ENCODE data around the gene AGBL4.
A peak's percentile ranks its signal among the peaks of the same experiment; 100 is the strongest.

The AGBL4 gene

DNA sequence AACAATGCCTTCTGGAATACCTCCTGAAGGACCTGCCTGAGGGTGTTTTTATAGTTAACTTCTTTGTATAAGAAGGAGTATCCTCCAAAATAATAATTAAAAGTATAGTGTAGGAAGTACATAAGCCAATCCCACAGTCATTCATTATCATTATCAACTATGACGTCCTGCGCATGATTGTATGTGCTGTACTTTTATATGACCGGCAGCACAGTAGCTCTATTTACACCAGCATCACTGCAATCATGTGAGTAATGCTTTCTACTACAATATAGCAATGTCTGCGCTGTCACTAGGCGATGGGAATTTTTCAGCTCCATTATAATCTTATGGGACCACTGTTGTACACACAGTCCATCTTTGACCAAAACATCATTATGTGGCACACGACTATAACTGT is 1319.0 kb downstream of the AGBL4 start:
- TF ChIP-seq, protein P1, sequence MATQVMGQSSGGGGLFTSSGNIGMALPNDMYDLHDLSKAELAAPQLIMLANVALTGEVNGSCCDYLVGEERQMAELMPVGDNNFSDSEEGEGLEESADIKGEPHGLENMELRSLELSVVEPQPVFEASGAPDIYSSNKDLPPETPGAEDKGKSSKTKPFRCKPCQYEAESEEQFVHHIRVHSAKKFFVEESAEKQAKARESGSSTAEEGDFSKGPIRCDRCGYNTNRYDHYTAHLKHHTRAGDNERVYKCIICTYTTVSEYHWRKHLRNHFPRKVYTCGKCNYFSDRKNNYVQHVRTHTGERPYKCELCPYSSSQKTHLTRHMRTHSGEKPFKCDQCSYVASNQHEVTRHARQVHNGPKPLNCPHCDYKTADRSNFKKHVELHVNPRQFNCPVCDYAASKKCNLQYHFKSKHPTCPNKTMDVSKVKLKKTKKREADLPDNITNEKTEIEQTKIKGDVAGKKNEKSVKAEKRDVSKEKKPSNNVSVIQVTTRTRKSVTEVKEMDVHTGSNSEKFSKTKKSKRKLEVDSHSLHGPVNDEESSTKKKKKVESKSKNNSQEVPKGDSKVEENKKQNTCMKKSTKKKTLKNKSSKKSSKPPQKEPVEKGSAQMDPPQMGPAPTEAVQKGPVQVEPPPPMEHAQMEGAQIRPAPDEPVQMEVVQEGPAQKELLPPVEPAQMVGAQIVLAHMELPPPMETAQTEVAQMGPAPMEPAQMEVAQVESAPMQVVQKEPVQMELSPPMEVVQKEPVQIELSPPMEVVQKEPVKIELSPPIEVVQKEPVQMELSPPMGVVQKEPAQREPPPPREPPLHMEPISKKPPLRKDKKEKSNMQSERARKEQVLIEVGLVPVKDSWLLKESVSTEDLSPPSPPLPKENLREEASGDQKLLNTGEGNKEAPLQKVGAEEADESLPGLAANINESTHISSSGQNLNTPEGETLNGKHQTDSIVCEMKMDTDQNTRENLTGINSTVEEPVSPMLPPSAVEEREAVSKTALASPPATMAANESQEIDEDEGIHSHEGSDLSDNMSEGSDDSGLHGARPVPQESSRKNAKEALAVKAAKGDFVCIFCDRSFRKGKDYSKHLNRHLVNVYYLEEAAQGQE (IDR thresholded peaks at IDR 0.05; ENCODE audit: low read depth) = no peak
- TF ChIP-seq YY1 (IDR thresholded peaks at IDR 0.05; ENCODE audit: low read depth) (no peak), TCF12 (IDR thresholded peaks at IDR 0.05; ENCODE audit: low read depth) (no peak), EP300 (IDR thresholded peaks at IDR 0.05; ENCODE audit: borderline replicate concordance) (no peak), CEBPB (IDR thresholded peaks at IDR 0.05) (no peak), CREB1 (IDR thresholded peaks at IDR 0.05; ENCODE audit: low read depth) (no peak), FOXM1 (IDR thresholded peaks at IDR 0.05; ENCODE audit: borderline replicate concordance, low read depth) (no peak), TEAD4 (IDR thresholded peaks at IDR 0.05) (no peak), ZBTB7A (IDR thresholded peaks at IDR 0.05; ENCODE audit: low read depth) (no peak), RAD21 (IDR thresholded peaks at IDR 0.05; ENCODE audit: low read depth) (no peak)

DNA sequence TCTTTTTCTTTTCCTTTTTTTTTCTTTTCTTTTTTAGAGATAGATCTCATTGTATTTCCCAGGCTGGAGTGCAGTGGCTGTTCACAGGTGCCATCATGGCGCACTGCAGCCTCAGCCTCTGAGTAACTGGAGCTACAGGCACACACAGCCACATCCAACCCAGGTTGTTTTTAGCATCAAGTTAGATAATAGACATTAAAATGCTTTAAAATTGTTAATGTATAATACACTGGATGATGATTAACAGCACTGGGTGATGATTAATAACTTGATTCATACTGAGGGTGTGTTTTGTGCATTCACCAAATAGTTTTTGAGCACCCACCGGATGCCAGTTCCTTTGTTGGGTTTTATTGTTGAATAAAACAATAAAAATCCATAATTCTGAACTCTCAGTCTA is 1322.3 kb downstream of the AGBL4 start:
- TF ChIP-seq CREB1 (IDR thresholded peaks at IDR 0.05; ENCODE audit: low read depth) (no peak), EP300 (IDR thresholded peaks at IDR 0.05; ENCODE audit: borderline replicate concordance) (no peak), NFIC (IDR thresholded peaks at IDR 0.05) (no peak), YY1 (IDR thresholded peaks at IDR 0.05; ENCODE audit: low read depth) (no peak), CEBPB (IDR thresholded peaks at IDR 0.05) (no peak), FOXM1 (IDR thresholded peaks at IDR 0.05; ENCODE audit: borderline replicate concordance, low read depth) (no peak), RAD21 (IDR thresholded peaks at IDR 0.05; ENCODE audit: low read depth) (no peak), ZBTB7A (IDR thresholded peaks at IDR 0.05; ENCODE audit: low read depth) (no peak), EGR1 (IDR thresholded peaks at IDR 0.05) (no peak), TEAD4 (IDR thresholded peaks at IDR 0.05) (no peak), TAF1 (IDR thresholded peaks at IDR 0.05; ENCODE audit: low read depth) (no peak)
- TF ChIP-seq, protein P1 (IDR thresholded peaks at IDR 0.05; ENCODE audit: low read depth) = no peak
- TF ChIP-seq, protein P2, sequence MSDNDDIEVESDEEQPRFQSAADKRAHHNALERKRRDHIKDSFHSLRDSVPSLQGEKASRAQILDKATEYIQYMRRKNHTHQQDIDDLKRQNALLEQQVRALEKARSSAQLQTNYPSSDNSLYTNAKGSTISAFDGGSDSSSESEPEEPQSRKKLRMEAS (IDR thresholded peaks at IDR 0.05) = no peak

DNA sequence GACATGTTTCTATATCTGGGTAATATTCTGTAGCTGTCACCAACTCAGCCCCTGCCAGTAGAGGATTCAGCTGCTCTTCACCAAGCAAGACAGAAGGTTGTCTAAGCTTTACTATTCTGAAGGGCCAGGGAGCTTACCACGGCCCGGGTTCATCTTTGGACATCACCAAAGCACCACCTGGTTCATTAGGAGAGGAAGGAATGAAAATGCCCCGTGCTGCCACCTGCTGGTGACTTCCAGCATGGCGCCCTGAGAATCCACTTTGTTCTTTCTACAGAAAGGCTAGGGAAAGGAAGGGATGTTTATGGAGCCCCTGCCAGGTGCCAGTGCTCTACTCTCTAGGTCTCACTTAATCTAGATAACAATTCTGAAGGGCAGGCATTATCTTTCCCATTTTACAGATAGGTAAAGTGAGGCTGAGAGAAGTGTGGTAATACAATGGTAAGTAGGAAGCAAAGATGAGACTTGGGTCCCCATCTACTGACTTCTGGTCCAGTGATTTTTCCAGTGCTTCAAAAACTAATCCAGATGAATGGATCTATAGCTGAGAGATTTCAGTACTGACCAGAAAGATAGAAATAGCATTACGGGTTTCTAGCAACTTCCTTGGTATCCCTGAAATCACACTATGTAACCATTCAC is 1326.6 kb downstream of the AGBL4 start:
- no peak for TF ChIP-seq NFIC (IDR thresholded peaks at IDR 0.05)
- peak; percentile 55; the same call in 1 of the 2 replicates for TF ChIP-seq RAD21 (IDR thresholded peaks at IDR 0.05; ENCODE audit: low read depth)

DNA sequence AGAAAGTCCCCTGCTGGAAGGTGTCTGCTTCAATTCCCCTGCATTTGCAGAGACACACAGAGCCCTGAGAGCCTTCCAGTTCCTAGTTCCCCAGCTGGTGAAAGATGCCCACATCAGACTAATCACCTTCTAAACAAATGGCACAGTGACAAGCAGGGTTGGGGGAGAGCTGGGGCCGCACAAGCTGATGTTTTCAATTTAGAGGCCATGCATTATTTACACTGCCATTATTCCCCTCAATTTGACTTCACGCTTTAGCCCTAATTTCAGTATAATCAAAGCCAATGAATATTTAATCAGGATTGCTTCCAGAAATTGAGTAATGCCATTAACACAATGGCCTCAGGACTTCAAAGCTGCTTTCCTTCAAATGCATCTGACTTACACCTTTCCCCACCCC is 1328.6 kb downstream of the AGBL4 start:
- TF ChIP-seq CREB1 (IDR thresholded peaks at IDR 0.05; ENCODE audit: low read depth) (no peak), YY1 (IDR thresholded peaks at IDR 0.05; ENCODE audit: low read depth) (no peak), TAF1 (IDR thresholded peaks at IDR 0.05; ENCODE audit: low read depth) (no peak), RAD21 (IDR thresholded peaks at IDR 0.05; ENCODE audit: low read depth) (no peak), EP300 (IDR thresholded peaks at IDR 0.05; ENCODE audit: borderline replicate concordance) (no peak), FOXM1 (IDR thresholded peaks at IDR 0.05; ENCODE audit: borderline replicate concordance, low read depth) (no peak), TCF12 (IDR thresholded peaks at IDR 0.05; ENCODE audit: low read depth) (no peak)
- TF ChIP-seq, protein P3, sequence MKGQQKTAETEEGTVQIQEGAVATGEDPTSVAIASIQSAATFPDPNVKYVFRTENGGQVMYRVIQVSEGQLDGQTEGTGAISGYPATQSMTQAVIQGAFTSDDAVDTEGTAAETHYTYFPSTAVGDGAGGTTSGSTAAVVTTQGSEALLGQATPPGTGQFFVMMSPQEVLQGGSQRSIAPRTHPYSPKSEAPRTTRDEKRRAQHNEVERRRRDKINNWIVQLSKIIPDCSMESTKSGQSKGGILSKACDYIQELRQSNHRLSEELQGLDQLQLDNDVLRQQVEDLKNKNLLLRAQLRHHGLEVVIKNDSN (IDR thresholded peaks at IDR 0.05) = no peak

DNA sequence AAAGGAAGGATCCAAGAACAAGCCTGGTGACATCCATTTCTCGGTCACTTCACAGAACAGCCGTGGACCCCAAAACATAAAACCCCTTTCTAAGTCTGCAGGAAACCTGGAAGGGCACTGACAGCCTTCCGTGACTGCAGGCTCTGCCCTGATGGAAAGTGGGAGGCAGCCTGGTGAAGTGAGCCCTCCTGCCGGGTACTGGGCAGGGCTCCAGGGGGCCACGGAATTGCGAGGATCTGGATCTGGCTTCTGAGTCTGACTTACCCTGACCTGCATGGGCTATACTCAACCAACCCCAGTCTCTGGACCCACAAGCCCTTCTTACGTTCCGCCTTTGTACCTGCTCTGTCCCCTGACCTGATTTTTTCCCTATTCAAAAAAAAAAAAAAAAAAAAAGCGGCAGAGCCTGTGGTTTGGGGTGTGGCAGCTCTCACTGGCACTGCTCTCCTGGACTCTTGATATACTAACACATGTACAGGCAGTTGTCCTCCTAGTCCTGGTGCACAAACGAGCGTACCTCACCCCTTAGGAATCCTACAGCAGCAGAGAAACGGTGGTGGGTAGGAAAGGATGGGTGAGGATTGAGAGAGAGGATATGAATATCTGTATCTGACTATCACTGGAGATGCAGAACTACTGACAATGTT is 1330.0 kb downstream of the AGBL4 start:
- TF ChIP-seq RAD21 (IDR thresholded peaks at IDR 0.05; ENCODE audit: low read depth) (no peak), CEBPB (IDR thresholded peaks at IDR 0.05) (no peak), TCF12 (IDR thresholded peaks at IDR 0.05; ENCODE audit: low read depth) (no peak), EP300 (IDR thresholded peaks at IDR 0.05; ENCODE audit: borderline replicate concordance) (no peak), NFIC (IDR thresholded peaks at IDR 0.05) (no peak), CREB1 (IDR thresholded peaks at IDR 0.05; ENCODE audit: low read depth) (no peak), TEAD4 (IDR thresholded peaks at IDR 0.05) (no peak), TAF1 (IDR thresholded peaks at IDR 0.05; ENCODE audit: low read depth) (no peak)
- TF ChIP-seq, protein P3 (IDR thresholded peaks at IDR 0.05) = no peak
- TF ChIP-seq, protein P1 (IDR thresholded peaks at IDR 0.05; ENCODE audit: low read depth) = no peak

Measured in Ishikawa (cell line).